ENCODE results near the gene SEMA3C. TPM values are rescaled to one million over a fixed set of nuclear protein-coding genes. Genes with fewer than 3 reads are reported as not detected.

Gene SEMA3C
- total and polyA plus RNA-seq, 2 donors (not counting 1 experiment from before 2014, with no cell fraction given), result 0.06 TPM; not detected in 1

DNA sequence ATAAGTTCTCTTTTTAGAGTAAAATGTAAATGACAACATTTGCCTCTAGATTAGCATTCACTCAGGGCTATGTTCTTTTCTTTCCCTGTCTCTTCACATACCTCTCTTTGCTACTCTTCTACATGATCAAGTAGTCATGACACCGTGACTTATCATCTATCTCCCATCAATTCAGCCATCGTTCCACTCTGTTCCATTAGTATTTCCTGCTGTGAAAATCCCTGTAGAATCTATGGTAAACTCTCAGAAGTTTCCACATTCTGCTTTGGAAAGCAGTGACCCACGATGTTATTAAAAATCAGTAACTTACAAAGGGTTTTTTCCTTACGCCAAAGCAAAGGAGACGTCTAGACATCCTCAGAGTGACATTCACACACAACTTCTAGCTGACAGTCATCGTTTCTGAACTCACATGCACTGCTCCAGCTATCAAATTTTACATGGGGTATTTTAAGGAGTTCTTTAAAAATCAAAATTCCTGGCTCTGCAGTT lies 135.6 kb downstream of the SEMA3C start:
- Histone ChIP-seq H3K4me2 (replicated peaks; ENCODE audit: low read depth, low read length, poor library complexity, severe bottlenecking) (no peak overlapping the region), H3K36me3 (replicated peaks in 1 of 2; ENCODE audit: control extremely low read depth in 1 of 2, control insufficient read depth in 1 of 2, extremely low read depth in 1 of 2, insufficient read depth in 2 of 2, low read length in 1 of 2) (no peaks in the 10 kb centered on the region), H4K20me1 (ENCODE audit: control insufficient read depth, insufficient read depth, low read length, poor library complexity, severe bottlenecking) (no peaks in the 10 kb centered on the region), H3K9me3 (ENCODE audit: control extremely low read depth in 1 of 3, control insufficient read depth in 2 of 3, insufficient read depth in 1 of 3, low read length in 2 of 3) (peaks cover 0 to 3% (median 0%) of the 10 kb centered on the region in 3 donors), H2AFZ (ENCODE audit: insufficient read depth, low read depth, low read length, poor library complexity, severe bottlenecking) (no peak overlapping the region), H3K4me1 (ENCODE audit: control insufficient read depth in 2 of 2, insufficient read depth in 2 of 2, low read length in 2 of 2) (no peaks in the 10 kb centered on the region), H3K4me3 (ENCODE audit: control extremely low read depth in 1 of 5, extremely low read depth in 1 of 5, insufficient read depth in 1 of 5, low read depth in 2 of 5, low read length in 4 of 5) (no peak overlapping the region), H3K79me2 (ENCODE audit: control insufficient read depth, insufficient read depth, low read length) (no peaks in the 10 kb centered on the region), H3K27ac (ENCODE audit: low read length in 2 of 2) (no peak overlapping the region), H3K27me3 (replicated peaks in 1 of 4; ENCODE audit: control extremely low read depth in 1 of 4, control insufficient read depth in 3 of 4, insufficient read depth in 4 of 4, low read length in 3 of 4) (no peaks in the 10 kb centered on the region), H3K9ac (ENCODE audit: low read length) (no peak overlapping the region)
- intact Hi-C loops (cut with micrococcal nuclease), result no loop called here
- no peaks in the 10 kb centered on the region for H3K4me1 Mint-ChIP-seq
- ChIA-PET CTCF (no interaction called here), POLR2A (no interaction called here)
- no peak for TF ChIP-seq EZH2 (IDR thresholded peaks at IDR 0.05; ENCODE audit: borderline replicate concordance, insufficient read depth, low read depth, low read length, poor library complexity, severe bottlenecking)
- TF ChIP-seq CTCF (IDR thresholded peaks at IDR 0.05), result no peak
- H3K27me3 Mint-ChIP-seq, result no peaks in the 10 kb centered on the region
- 100% methylated on average over 1 of the region's 6 CpGs for WGBS (ENCODE audit: insufficient coverage)
- ATAC-seq (ENCODE audit: low read depth), result no peak
- no peak for DNase-seq
- H3K9me3 Mint-ChIP-seq (ENCODE audit: insufficient read depth), result no peaks in the 10 kb centered on the region
- no peak overlapping the region for H3K4me3 Mint-ChIP-seq
- H3K27ac Mint-ChIP-seq, result no peak overlapping the region

DNA sequence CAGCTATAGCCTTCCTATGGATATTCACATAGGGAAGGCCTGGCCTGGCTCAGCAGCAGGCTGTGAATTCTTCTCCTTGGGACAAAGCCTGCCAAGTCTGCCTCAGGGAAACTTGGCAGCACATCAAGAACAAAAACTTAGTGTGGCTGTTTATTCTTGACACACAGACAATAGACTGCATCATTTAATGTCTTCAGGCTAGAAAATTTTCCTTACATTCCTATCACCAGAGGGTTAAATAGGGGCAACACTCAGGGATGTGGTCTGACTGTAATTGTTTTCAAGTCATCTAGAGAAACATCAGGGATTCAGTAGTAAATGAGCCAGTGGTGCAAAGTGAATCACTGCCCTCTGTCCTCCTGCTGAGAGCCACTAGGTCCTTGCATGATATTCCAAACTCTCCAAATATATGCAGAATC lies 137.3 kb downstream of the SEMA3C start:
- H3K9me3 Mint-ChIP-seq (ENCODE audit: insufficient read depth), result no peaks in the 10 kb centered on the region
- CTCF ChIA-PET, result no interaction called here
- no peaks in the 10 kb centered on the region for H3K4me1 ChIP-seq (ENCODE audit: control insufficient read depth in 2 of 2, insufficient read depth in 2 of 2, low read length in 2 of 2)
- H3K4me2 ChIP-seq (replicated peaks; ENCODE audit: low read depth, low read length, poor library complexity, severe bottlenecking), result no peak overlapping the region
- peaks cover 0 to 3% (median 0%) of the 10 kb centered on the region in 3 donors for H3K9me3 ChIP-seq (ENCODE audit: control extremely low read depth in 1 of 3, control insufficient read depth in 2 of 3, insufficient read depth in 1 of 3, low read length in 2 of 3)
- H3K9ac ChIP-seq (ENCODE audit: low read length), result no peak overlapping the region
- no peaks in the 10 kb centered on the region for H3K79me2 ChIP-seq (ENCODE audit: control insufficient read depth, insufficient read depth, low read length)
- TF ChIP-seq EZH2 (IDR thresholded peaks at IDR 0.05; ENCODE audit: borderline replicate concordance, insufficient read depth, low read depth, low read length, poor library complexity, severe bottlenecking), result no peak
- no peak for TF ChIP-seq CTCF (IDR thresholded peaks at IDR 0.05)
- intact Hi-C loops (cut with micrococcal nuclease), result no loop called here
- no peaks in the 10 kb centered on the region for H3K27me3 Mint-ChIP-seq
- no peaks in the 10 kb centered on the region for H3K4me1 Mint-ChIP-seq
- POLR2A ChIA-PET, result no interaction called here
- H3K27ac ChIP-seq (ENCODE audit: low read length in 2 of 2), result no peak overlapping the region
- no peak overlapping the region for H2AFZ ChIP-seq (ENCODE audit: insufficient read depth, low read depth, low read length, poor library complexity, severe bottlenecking)
- H4K20me1 ChIP-seq (ENCODE audit: control insufficient read depth, insufficient read depth, low read length, poor library complexity, severe bottlenecking), result no peaks in the 10 kb centered on the region
- H3K36me3 ChIP-seq (replicated peaks in 1 of 2; ENCODE audit: control extremely low read depth in 1 of 2, control insufficient read depth in 1 of 2, extremely low read depth in 1 of 2, insufficient read depth in 2 of 2, low read length in 1 of 2), result no peaks in the 10 kb centered on the region
- ATAC-seq (ENCODE audit: low read depth) (no peak), DNase-seq (no peak)
- H3K27me3 ChIP-seq (replicated peaks in 1 of 4; ENCODE audit: control extremely low read depth in 1 of 4, control insufficient read depth in 3 of 4, insufficient read depth in 4 of 4, low read length in 3 of 4), result no peaks in the 10 kb centered on the region
- no peak overlapping the region for H3K4me3 ChIP-seq (ENCODE audit: control extremely low read depth in 1 of 5, extremely low read depth in 1 of 5, insufficient read depth in 1 of 5, low read depth in 2 of 5, low read length in 4 of 5)
- no peak overlapping the region for H3K4me3 Mint-ChIP-seq
- H3K27ac Mint-ChIP-seq, result no peak overlapping the region

Measured in B cell (primary cell).